Cardiac muscle cell (in vitro differentiated cells and primary cell): ENCODE data around the gene GASK1A. TPM values are rescaled to one million over a fixed set of nuclear protein-coding genes. Genes with fewer than 3 reads are reported as not detected.

Experiments
- DNase-seq, 2 donors: peaks; one replicate each; pipeline versions ENCODE4 v3.0.0 to v3.0.0-alpha.2; 2010 to 2017; ENCODE audit warnings: low read depth in 1 of 2, low spot score in 1 of 2
- H3K27ac ChIP-seq: fragments of 200-600 bp; sonication (generic); 2 replicates; pipeline ENCODE4 v1.5.1; 2016
- H3K27me3 ChIP-seq: fragments of 200-600 bp; sonication (generic); 2 replicates; pipeline ENCODE4 v1.6.0; 2016; ENCODE audit warnings: control low read depth
- H3K36me3 ChIP-seq: fragments of 200-600 bp; sonication (generic); 2 replicates; pipeline ENCODE4 v1.5.1; 2016; ENCODE audit warnings: control low read depth
- H3K4me1 ChIP-seq: fragments of 200-600 bp; sonication (generic); 2 replicates; pipeline ENCODE4 v1.8.1; 2017; ENCODE audit warnings: low read depth, mild to moderate bottlenecking, mixed run types
- H3K4me3 ChIP-seq: fragments of 200-600 bp; sonication (generic); 2 replicates; pipeline ENCODE4 v1.5.1; 2016; ENCODE audit warnings: mild to moderate bottlenecking
- H3K9me3 ChIP-seq: fragments of 200-600 bp; sonication (generic); 2 replicates; pipeline ENCODE4 v1.5.1; 2017; ENCODE audit warnings: low read depth, mild to moderate bottlenecking, control low read depth
- polyA plus RNA-seq: library from polyadenylated mRNA; unstranded; fragments of >200 nt; fragmentation: Nextera tagmentation; extraction: Ambion mirVana; gene quantifications from 2 replicates; pipeline ENCODE4 v1.2.1, GENCODE V29; 2016
- total RNA-seq: library from RNA; depleted of rRNA; stranded (reverse); fragments of >200 nt; gene quantifications from 2 replicates; pipeline ENCODE4 v1.2.3, GENCODE V29; 2016
- TF ChIP-seq, protein P1 (sequence below): IDR thresholded peaks from 2 replicates; pipeline ENCODE4 v1.5.1; 2012; ENCODE audit warnings: low read depth, mild to moderate bottlenecking, low read length

GASK1A gene
- total and polyA plus RNA-seq, 2 experiments from 2014 or later = 0.66 to 0.80 TPM

DNA sequence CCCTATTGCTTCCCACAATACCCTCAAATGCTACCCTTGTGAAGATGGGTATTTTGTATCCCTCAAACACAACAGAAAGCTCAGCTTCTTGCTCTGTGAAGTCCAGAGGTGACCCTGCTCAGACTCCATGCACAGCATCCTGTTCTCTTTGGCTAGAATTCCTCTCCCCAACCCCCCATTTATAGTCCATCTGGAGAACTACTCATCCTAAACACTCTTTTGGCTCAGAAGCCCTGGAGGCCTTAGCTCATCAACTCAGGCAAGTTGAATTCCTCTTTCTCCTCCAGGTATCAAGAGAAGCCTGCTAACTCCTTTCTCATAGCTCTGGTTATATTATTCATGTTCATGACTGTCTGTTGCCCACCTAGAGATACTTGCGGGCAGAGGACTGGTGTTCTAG lies 18.3 kb upstream of the GASK1A start:
- no peak for DNase-seq
- H3K36me3 ChIP-seq = no peaks in the 10 kb centered on the region
- H3K27ac ChIP-seq = no peak overlapping the region
- TF ChIP-seq, protein P1, sequence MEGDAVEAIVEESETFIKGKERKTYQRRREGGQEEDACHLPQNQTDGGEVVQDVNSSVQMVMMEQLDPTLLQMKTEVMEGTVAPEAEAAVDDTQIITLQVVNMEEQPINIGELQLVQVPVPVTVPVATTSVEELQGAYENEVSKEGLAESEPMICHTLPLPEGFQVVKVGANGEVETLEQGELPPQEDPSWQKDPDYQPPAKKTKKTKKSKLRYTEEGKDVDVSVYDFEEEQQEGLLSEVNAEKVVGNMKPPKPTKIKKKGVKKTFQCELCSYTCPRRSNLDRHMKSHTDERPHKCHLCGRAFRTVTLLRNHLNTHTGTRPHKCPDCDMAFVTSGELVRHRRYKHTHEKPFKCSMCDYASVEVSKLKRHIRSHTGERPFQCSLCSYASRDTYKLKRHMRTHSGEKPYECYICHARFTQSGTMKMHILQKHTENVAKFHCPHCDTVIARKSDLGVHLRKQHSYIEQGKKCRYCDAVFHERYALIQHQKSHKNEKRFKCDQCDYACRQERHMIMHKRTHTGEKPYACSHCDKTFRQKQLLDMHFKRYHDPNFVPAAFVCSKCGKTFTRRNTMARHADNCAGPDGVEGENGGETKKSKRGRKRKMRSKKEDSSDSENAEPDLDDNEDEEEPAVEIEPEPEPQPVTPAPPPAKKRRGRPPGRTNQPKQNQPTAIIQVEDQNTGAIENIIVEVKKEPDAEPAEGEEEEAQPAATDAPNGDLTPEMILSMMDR = no peak
- H3K4me3 ChIP-seq = no peak overlapping the region
- no peaks in the 10 kb centered on the region for H3K9me3 ChIP-seq
- peaks cover 22% of the 10 kb centered on the region for H3K27me3 ChIP-seq
- no peaks in the 10 kb centered on the region for H3K4me1 ChIP-seq

DNA sequence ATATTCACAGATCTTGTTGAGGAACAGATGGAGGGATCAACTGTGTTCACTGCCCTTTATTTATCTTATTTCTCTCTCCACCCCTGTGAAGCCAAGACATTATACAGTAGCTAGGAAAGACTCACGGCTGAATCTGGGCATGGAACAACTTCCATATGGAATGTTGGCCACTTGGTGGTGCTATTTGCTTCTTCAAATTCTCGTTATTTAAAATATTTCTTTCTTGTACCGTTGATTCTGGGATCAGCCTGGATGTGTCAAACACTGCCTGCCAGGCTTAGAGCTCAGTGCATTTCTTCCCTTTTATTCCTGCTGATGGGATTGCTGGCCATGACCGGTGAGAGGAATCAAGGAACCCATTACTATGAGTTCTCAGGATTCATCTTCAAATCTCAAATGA lies 17.5 kb upstream of the GASK1A start:
- Histone ChIP-seq H3K9me3 (no peaks in the 10 kb centered on the region), H3K4me3 (no peak overlapping the region), H3K27me3 (peaks cover 24% of the 10 kb centered on the region), H3K27ac (no peak overlapping the region), H3K4me1 (no peaks in the 10 kb centered on the region), H3K36me3 (no peaks in the 10 kb centered on the region)
- peak; percentile 70 to 75 for DNase-seq
- TF ChIP-seq, protein P1 = peak; percentile 63

DNA sequence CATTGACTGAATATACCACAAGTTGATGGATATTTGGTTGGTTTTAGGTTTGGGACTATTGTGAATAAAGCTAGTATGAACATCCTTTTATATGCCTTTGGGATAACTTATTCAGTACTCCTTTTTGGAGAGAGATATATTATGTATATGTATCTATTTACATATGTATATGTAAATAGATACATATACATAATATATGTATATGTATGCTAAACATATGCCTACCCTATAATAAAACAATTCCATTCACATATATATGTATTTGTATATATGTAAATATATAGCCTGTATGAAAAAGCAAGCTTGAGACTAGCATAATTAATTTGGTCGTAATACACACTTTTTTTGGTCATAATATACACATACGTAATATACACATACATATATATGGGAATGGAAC lies 15.8 kb upstream of the GASK1A start:
- Histone ChIP-seq H3K27me3 (peaks cover 24% of the 10 kb centered on the region), H3K27ac (no peak overlapping the region), H3K4me1 (no peaks in the 10 kb centered on the region), H3K9me3 (no peaks in the 10 kb centered on the region), H3K4me3 (no peak overlapping the region), H3K36me3 (no peaks in the 10 kb centered on the region)
- TF ChIP-seq, protein P1 = no peak
- no peak for DNase-seq

DNA sequence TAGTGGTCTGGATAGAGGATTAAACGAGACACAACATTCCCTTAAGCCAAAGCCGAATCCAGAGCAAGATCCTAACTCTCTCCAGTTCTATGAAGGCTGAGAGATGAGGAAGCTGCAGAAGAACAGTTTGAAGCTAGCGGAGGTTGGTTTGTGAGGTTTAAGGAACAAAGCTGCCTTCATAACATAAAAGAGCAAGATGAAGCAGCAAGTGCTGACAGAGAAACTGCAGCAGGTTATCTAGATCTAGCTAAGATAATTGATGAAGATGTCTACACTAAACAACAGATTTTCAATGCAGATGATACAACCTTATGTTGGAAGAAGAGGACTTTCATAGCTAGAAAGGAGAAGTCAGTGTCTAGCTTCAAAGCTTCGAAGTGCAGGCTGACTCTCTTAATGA lies 14.8 kb upstream of the GASK1A start:
- TF ChIP-seq, protein P1 = no peak
- H3K27me3 ChIP-seq = peaks cover 24% of the 10 kb centered on the region
- H3K27ac ChIP-seq = no peak overlapping the region
- H3K4me1 ChIP-seq = no peaks in the 10 kb centered on the region
- H3K4me3 ChIP-seq = no peak overlapping the region
- no peak for DNase-seq
- no peaks in the 10 kb centered on the region for H3K36me3 ChIP-seq
- H3K9me3 ChIP-seq = no peaks in the 10 kb centered on the region

DNA sequence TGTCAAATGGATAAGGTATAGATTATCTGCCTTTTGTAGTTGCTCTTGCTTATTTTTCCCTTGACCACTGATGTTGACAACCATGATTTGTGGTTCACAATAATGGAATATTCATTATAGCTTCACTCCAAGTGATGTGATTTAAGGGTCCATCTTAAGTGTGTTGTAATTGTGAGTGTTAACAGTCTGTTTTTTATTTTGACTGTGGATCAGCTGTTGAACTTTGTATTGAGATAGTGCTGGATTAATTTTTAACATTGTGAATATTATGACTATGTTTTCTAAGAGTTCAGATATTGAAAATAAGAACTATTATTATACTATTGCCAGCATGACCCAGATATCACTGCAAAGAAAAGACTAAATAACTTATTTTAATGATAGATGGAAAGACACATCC lies 8.6 kb upstream of the GASK1A start:
- Histone ChIP-seq H3K27me3 (peaks cover 5% of the 10 kb centered on the region), H3K4me1 (no peaks in the 10 kb centered on the region), H3K9me3 (no peaks in the 10 kb centered on the region), H3K27ac (no peak overlapping the region), H3K36me3 (no peaks in the 10 kb centered on the region), H3K4me3 (no peak overlapping the region)
- no peak for DNase-seq
- TF ChIP-seq, protein P1 = no peak
